Adipose tissue (tissue), 3 donors: ENCODE results near the gene COX7A2. TPM values are rescaled to one million over a fixed set of nuclear protein-coding genes. Genes with fewer than 3 reads are reported as not detected.

Source experiments
- H3K27ac ChIP-seq: one replicate; pipeline ENCODE4 v1.5.1; 2013; ENCODE audit warnings: low read depth, low read length
- WGBS, 3 donors: extraction: QIAGEN DNeasy Blood & Tissue Kit; methylation state at CpG; one replicate each; pipeline ENCODE4 v1.1.7; 2013; 5-methylcytosine and 5-hydroxymethylcytosine counted together
- polyA plus RNA-seq, 3 donors: library from polyadenylated mRNA; stranded (reverse); fragments of 200-250 nt; gene quantifications; one replicate each; pipeline ENCODE4 v1.2.3, GENCODE V29; 2013
- donor health status: healthy with polysubstance abuse.
- donor health status: Bipolar disorder and iron deficiency.
- donor health status: healthy.

COX7A2 gene
- polyA plus RNA-seq, 3 donors: 238 to 572 (median 462) TPM

- no peak within 1 kb of the TSS for H3K27ac ChIP-seq
- 1% methylated on average over 56 to 64 of the region's 64 CpGs for WGBS, 3 donors
These were observed 37.6 kb downstream of the COX7A2 start, which contains the start of gene COL12A1 for GRCh38 chr6:75205776-75206575. COL12A1 (minus strand) TSS chr6:75206053; CDS start chr6:75202792, 3,261 bp downstream.

- WGBS, 3 donors: 1 to 2% (median 2%) methylated on average over 47 of the region's 47 CpGs
These were observed 38.4 kb downstream of the COX7A2 start for GRCh38 chr6:75204959-75205775.

GRCh38 chr6:75204217-75204958 lies 39.2 kb downstream of the COX7A2 start:
- 1 to 3% (median 1%) methylated on average over 35 of the region's 35 CpGs for WGBS, 3 donors
- H3K27ac ChIP-seq: no peak overlapping the region

More at GRCh38 chr6:75204959-75205775, 38.4 kb downstream of the COX7A2 start:
- H3K27ac ChIP-seq: no peak overlapping the region

- no peak overlapping the region for H3K27ac ChIP-seq
- WGBS, 3 donors: 18 to 41% (median 30%) methylated on average over 5 of the region's 5 CpGs
These were observed 39.9 kb downstream of the COX7A2 start for GRCh38 chr6:75203721-75204120.

- 42 to 80% (median 48%) methylated on average over 12 of the region's 12 CpGs for WGBS, 3 donors
- no peak overlapping the region for H3K27ac ChIP-seq
These were observed 40.9 kb downstream of the COX7A2 start for GRCh38 chr6:75202676-75203131.

- 13 to 20% (median 17%) methylated on average over 45 to 46 of the region's 46 CpGs for WGBS, 3 donors
- no peak overlapping the region for H3K27ac ChIP-seq
These were observed 41.5 kb downstream of the COX7A2 start for GRCh38 chr6:75201901-75202672.

GRCh38 chr6:75201021-75201420 lies 42.6 kb downstream of the COX7A2 start:
- 15 to 52% (median 21%) methylated on average over 1 of the region's 1 CpG for whole genome bisulfite sequencing, 3 donors
- H3K27ac ChIP-seq: no peak overlapping the region

GRCh38 chr6:75199889-75200288 lies 43.7 kb downstream of the COX7A2 start:
- no peak overlapping the region for H3K27ac ChIP-seq
- 66 to 92% (median 80%) methylated on average over 3 of the region's 3 CpGs for WGBS, 3 donors

GRCh38 chr6:75196081-75196687 lies 47.4 kb downstream of the COX7A2 start:
- no peak overlapping the region for H3K27ac ChIP-seq
- 39 to 71% (median 40%) methylated on average over 2 of the region's 2 CpGs for WGBS, 3 donors

GRCh38 chr6:75188221-75188925 lies 55.2 kb downstream of the COX7A2 start:
- H3K27ac ChIP-seq: no peak overlapping the region
- WGBS, 3 donors: 38 to 72% (median 41%) methylated on average over 3 of the region's 3 CpGs

Other genes with a start within 250 kb of the COX7A2 start
- gene COL12A1, start 37.7 kb downstream of the COX7A2 start, polyA plus RNA-seq: 10 to 100 TPM in 2 of 3 donors, 1 to 10 TPM in 1; 4.2 to 55.7 (median 21.0) TPM
- gene TMEM30A, start 41.0 kb upstream of the COX7A2 start, polyA plus RNA-seq: 10 to 100 TPM; 24.9 to 39.2 (median 36.5) TPM
- 1 to 10 TPM in 2 of 3 donors, under 1 TPM in 1; 0.81 to 7.1 (median 3.1) TPM for gene FILIP1, start 250.0 kb upstream of the COX7A2 start, polyA plus RNA-seq